Effector memory CD8-positive, alpha-beta T cell (primary cell): ENCODE data around the gene F8.

Experiments
- ATAC-seq: fragments of 150-1000 bp; cut with Tn5 transposase; replicated peaks from 2 replicates; pipeline ENCODE4 v1.10.0; 2021; ENCODE audit warnings: mild to moderate bottlenecking, moderate library complexity
- DNase-seq, 3 experiments: peaks; one replicate each; pipeline ENCODE4 v3.0.0; 2021
- H3K27ac Mint-ChIP-seq, 2 donors: one replicate each; pipeline ENCODE4 v1.8.0; 2022; ENCODE audit warnings: mild to moderate bottlenecking in 2 of 2, mixed read lengths in 2 of 2, moderate library complexity in 2 of 2
- H3K27me3 Mint-ChIP-seq, 2 donors: one replicate each; pipeline ENCODE4 v1.8.0; 2022; ENCODE audit warnings: mixed read lengths in 2 of 2
- H3K36me3 Mint-ChIP-seq: one replicate; pipeline ENCODE4 v1.8.0; 2022; ENCODE audit warnings: mild to moderate bottlenecking, moderate library complexity, mixed read lengths; ENCODE audit not compliant: insufficient read depth
- H3K4me1 Mint-ChIP-seq, 2 donors: one replicate each; pipeline ENCODE4 v1.8.0; 2022; ENCODE audit warnings: low read depth in 2 of 2, mixed read lengths in 2 of 2
- H3K4me3 Mint-ChIP-seq, 2 donors: one replicate each; pipeline ENCODE4 v1.8.0; 2022; ENCODE audit warnings: mild to moderate bottlenecking in 2 of 2, mixed read lengths in 2 of 2, moderate library complexity in 2 of 2
- H3K9me3 Mint-ChIP-seq, 2 donors: one replicate each; pipeline ENCODE4 v1.8.0; 2022; ENCODE audit warnings: mixed read lengths in 2 of 2
- total RNA-seq, 9 experiments: gene quantifications; one replicate each; lab custom pipeline; 2026; lab: John Stamatoyannopoulos, UW

F8 gene
- total RNA-seq = 6.0 to 11.4 (median 8.6) reads per million in 9 experiments

- no peak for ATAC-seq
Measured at GRCh38 chrX:155022585-155022984, at the start of gene F8. F8 (minus strand) TSS chrX:155022723; CDS start chrX:155022552, 171 bp downstream.

GRCh38 chrX:155071694-155072280, 49.3 kb upstream of the F8 start:
- Mint-ChIP-seq H3K27ac (peak overlapping the region; percentile 94 to 95), H3K4me3 (peak overlapping the region; percentile 84), H3K9me3 (no peaks in the 10 kb centered on the region), H3K4me1 (peaks cover 30 to 36% of the 10 kb centered on the region in 2 donors), H3K27me3 (no peaks in the 10 kb centered on the region), H3K36me3 (peaks cover 34% of the 10 kb centered on the region)
- ATAC-seq = no peak
- DNase-seq = no peak

More at GRCh38 chrX:155022585-155022984, at the start of gene F8:
- no peaks in the 10 kb centered on the region for H3K27me3 Mint-ChIP-seq
- no peak within 1 kb of the TSS for H3K4me3 Mint-ChIP-seq
- H3K9me3 Mint-ChIP-seq = no peaks in the 10 kb centered on the region
- H3K27ac Mint-ChIP-seq = no peak within 1 kb of the TSS
- H3K4me1 Mint-ChIP-seq = no peaks in the 10 kb centered on the region
- no peak for DNase-seq
- H3K36me3 Mint-ChIP-seq = peaks cover 16% of the 10 kb centered on the region

DNA sequence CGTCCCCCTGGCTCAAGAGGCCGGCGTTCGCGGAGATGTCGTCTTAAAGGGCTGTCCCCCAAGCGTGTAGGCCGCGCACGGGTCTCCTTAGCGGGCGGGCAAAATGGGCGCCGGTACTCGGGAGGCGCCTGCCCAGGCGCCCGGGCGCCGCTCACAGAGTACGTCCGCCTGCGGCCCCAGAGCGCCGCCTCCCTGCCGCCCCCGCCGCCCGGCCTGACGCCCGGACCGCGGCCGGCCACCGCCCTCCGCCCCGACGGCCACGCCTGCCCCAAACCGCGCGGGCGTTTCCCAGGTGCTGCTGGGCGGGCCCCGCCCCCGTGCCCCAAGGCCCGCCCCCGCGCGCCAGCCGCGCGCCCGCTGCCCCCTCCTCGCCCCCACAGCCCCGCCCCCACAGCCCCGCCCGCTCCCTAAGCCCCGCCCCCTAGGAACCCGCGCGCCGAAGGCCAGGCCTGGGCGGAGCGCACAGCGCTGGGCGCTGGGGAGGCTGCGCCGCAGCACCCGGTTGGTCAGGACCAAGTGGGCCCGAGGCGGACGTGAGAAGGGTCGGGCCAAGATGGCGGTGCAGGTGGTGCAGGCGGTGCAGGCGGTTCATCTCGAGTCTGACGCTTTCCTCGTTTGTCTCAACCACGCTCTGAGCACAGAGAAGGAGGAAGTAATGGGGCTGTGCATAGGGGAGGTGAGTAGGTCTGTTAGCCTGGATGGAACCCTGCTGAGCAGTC, 48.6 kb upstream of the F8 start, which contains the start of the genes BRCC3, CMC4 and MTCP1:
TSS of gene BRCC3 (plus strand) at position 534 of the 719 bp plus-strand sequence. CDS start at position 554, 20 bp downstream.
TSS of gene CMC4 (minus strand) at position 162 of the 719 bp plus-strand sequence. CDS start 7,113 bp downstream, outside the sequence.
TSS of gene MTCP1 (minus strand) at position 162 of the 719 bp plus-strand sequence. CDS start 5,126 bp downstream, outside the sequence.
- Mint-ChIP-seq H3K4me3 (peak within 1 kb of the TSS; percentile 84), H3K4me1 (peaks cover 30 to 36% of the 10 kb centered on the region in 2 donors), H3K27ac (peak within 1 kb of the TSS; percentile 94 to 95), H3K27me3 (no peaks in the 10 kb centered on the region), H3K9me3 (no peaks in the 10 kb centered on the region), H3K36me3 (peaks cover 27% of the 10 kb centered on the region)
- ATAC-seq = peak; percentile 79
- peak; percentile 53 to 66 (median 61) for DNase-seq

DNA sequence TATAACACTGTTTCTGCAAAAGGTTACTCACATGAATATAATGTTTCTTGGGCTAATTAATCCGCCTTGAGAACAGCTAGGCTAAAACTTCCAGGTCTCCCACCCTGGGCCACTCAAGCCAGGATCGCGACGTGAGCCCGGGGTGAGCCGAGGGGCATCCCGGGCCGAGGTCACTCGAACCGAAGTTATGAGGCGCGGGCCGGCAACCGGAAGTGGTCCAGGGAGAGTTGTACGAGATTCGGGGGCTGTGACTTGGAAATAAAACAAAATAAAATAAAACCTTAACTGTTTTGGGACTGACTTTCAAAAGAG, 48.1 kb upstream of the F8 start:
- ATAC-seq = peak; percentile 3
- no peaks in the 10 kb centered on the region for H3K9me3 Mint-ChIP-seq

DNA sequence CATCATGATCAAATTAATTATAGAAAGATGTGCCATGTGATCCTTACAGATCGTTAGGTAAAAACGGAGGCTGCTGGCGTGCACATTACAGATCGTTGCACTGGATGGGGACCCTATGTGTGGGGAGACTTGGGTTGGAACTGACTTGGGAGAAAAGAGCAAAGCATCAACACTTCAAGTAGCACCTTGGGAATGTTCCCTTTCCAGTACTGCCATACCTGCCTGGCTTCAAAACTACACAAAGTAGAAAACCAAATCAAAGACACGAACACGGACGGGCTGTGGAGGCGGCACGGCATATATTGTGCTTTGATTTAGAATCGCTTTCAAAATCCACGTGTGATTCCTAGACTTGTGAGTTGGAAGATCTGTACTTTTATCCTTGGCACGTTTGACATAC, 47.5 kb upstream of the F8 start:
- H3K27me3 Mint-ChIP-seq = no peaks in the 10 kb centered on the region
- peak overlapping the region; percentile 81 to 84 for H3K4me3 Mint-ChIP-seq

More for the DNA sequence above, 48.1 kb upstream of the F8 start:
- no peaks in the 10 kb centered on the region for H3K27me3 Mint-ChIP-seq
- H3K36me3 Mint-ChIP-seq = peaks cover 23% of the 10 kb centered on the region
- peak overlapping the region; percentile 81 to 84 for H3K4me3 Mint-ChIP-seq
- peak overlapping the region; percentile 94 to 95 for H3K27ac Mint-ChIP-seq
- H3K4me1 Mint-ChIP-seq = peaks cover 30 to 36% of the 10 kb centered on the region in 2 donors
- no peak for DNase-seq

GRCh38 chrX:155069414-155069813, 46.9 kb upstream of the F8 start:
- ATAC-seq (no peak), DNase-seq (no peak)
- no peaks in the 10 kb centered on the region for H3K27me3 Mint-ChIP-seq
- H3K4me1 Mint-ChIP-seq = peaks cover 25 to 29% of the 10 kb centered on the region in 2 donors
- peaks cover 17% of the 10 kb centered on the region for H3K36me3 Mint-ChIP-seq
- H3K4me3 Mint-ChIP-seq = peak overlapping the region; percentile 81 to 84
- no peak overlapping the region for H3K27ac Mint-ChIP-seq
- no peaks in the 10 kb centered on the region for H3K9me3 Mint-ChIP-seq

More for the DNA sequence above, 47.5 kb upstream of the F8 start:
- H3K4me1 Mint-ChIP-seq = peaks cover 26 to 30% of the 10 kb centered on the region in 2 donors
- peak overlapping the region; percentile 94 to 95 for H3K27ac Mint-ChIP-seq
- peaks cover 20% of the 10 kb centered on the region for H3K36me3 Mint-ChIP-seq
- DNase-seq (no peak), ATAC-seq (no peak)
- no peaks in the 10 kb centered on the region for H3K9me3 Mint-ChIP-seq

- Mint-ChIP-seq H3K36me3 (peaks cover 9% of the 10 kb centered on the region), H3K27me3 (no peaks in the 10 kb centered on the region), H3K9me3 (no peaks in the 10 kb centered on the region), H3K4me3 (no peak overlapping the region), H3K4me1 (peaks cover 15 to 20% of the 10 kb centered on the region in 2 donors), H3K27ac (no peak overlapping the region)
- DNase-seq (no peak), ATAC-seq (no peak)
Measured at GRCh38 chrX:155068165-155068564, 45.6 kb upstream of the F8 start.

DNA sequence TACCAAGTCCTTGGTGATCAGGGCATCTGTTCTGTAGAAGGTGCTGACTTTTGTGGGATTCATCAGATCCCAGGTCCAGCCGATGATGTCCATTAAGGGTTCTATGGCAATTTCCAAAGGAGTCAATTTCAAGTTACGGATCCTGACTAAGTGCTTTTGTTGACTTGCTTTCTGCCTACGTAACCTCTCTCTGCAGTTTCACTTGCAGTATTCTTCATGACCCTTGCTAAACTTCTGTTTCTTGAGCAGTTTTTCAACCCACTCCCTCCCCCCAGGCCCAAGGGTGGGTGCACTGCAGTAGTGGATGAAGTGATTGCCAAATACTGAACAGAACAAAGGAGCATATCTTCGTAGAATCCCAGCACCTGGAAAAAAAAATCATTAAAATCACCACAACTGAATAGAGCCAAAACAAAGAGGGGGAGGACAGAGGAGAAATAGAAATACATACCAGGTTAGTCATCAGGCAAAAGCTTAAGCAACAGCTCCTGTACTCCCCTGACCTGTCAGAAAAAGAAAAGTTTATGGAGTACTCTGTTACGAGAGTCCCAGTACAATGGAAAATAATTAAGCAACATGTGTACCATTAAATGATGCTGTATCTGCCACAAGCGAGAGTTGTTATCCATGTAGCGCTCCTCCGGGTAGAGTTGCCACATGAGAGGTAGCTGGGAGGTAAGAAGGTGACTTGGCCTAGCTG, 42.7 kb upstream of the F8 start:
- H3K27ac Mint-ChIP-seq = no peak overlapping the region
- ATAC-seq = no peak
- H3K36me3 Mint-ChIP-seq = peaks cover 3% of the 10 kb centered on the region
- DNase-seq = no peak
- peaks cover 8 to 9% of the 10 kb centered on the region in 2 donors for H3K4me1 Mint-ChIP-seq
- H3K27me3 Mint-ChIP-seq = no peaks in the 10 kb centered on the region
- no peak overlapping the region for H3K4me3 Mint-ChIP-seq
- H3K9me3 Mint-ChIP-seq = no peaks in the 10 kb centered on the region

DNA sequence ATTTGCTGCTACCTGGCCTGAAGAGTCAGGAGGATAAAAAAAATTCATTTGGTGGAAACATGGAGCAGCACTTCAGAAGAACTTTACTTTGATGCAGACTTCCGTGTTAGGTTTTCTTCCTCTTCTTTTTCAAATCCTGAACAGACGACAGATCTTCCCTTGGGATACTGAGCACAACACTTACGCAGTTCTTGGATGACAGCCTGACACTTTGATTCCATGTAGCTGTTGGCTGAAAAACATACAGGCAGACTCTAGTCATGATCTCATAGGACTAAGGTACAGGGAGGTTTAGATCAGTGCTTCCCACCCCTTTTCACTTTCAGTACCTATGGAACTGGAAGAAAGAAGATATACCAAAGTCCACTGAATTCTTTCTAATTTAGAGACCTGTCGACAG, 39.2 kb upstream of the F8 start:
- no peak overlapping the region for H3K27ac Mint-ChIP-seq

DNA sequence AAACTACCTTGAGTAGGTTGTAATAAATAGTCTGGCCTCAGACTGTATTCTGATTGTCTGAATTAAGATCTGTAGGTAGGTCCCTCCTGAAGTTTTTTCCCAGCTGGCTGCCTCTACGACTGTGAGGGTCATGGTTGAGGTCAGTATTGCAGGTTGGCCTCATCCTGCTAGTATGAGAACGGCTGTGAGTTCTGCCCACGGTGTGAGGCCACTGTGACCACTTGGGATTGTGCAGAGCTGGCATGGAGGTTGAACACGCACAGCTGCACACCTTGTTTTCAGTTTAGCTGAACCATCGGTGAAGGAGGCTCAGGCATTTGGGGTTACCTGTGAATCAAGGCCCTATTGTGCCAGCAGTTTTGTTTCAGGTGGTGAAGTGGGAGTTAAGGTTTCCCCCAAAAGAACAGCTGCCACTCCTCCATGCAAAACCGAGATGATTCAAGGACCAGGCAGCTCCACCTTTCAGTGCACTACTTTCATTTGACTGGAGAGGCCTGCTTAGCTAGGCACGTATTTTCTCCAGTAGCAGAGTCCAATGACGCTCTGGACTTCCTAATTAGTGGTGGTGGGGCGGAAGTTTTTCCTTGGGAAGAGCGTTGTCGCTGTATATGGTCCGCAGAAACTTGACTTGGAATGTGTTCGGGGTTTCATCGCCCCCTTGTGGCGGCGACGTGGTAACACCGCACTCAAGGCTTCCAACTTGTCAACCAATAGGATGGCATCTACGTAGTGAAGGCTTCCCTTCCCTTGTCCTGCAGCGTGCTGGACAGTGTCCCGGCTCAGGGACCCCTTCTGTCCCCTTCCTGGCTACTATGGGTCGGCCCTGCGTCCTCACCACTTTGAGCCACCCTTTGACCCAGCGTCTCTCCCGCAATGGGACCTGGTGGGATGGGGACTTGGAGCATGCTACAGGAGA, 34.6 kb upstream of the F8 start:
- Mint-ChIP-seq H3K4me1 (peaks cover 3 to 5% of the 10 kb centered on the region in 2 donors), H3K4me3 (peak overlapping the region; percentile 54 to 59), H3K27me3 (no peaks in the 10 kb centered on the region), H3K36me3 (peaks cover 14% of the 10 kb centered on the region), H3K27ac (peak overlapping the region; percentile 16 to 46), H3K9me3 (no peaks in the 10 kb centered on the region)
- ATAC-seq (peak; percentile 81), DNase-seq (peak; percentile 11 to 43 (median 38))

More for the DNA sequence above, 39.2 kb upstream of the F8 start:
- DNase-seq = no peak
- Mint-ChIP-seq H3K4me1 (peaks cover 0 to 2% of the 10 kb centered on the region in 2 donors), H3K9me3 (no peaks in the 10 kb centered on the region), H3K36me3 (peaks cover 6% of the 10 kb centered on the region), H3K4me3 (no peak overlapping the region), H3K27me3 (no peaks in the 10 kb centered on the region)
- no peak for ATAC-seq

DNA sequence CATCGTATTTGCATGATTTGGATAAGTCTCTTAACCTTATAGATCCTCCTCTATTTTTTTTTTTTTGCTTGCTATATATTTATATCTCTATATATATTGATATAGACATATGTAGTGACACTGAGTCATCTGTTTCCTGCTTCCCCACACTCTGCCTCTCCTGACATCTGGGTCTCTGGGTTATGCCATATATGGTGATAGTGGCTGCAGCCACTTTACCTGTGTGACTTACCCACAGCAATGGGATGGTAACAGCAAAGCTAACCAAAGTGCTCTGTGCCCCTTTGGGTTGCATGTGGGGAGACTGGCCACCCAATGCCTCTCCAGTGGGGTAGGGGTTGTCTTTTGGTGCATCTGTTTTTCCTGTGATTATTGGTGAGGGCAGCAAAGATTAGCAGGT, 33.9 kb upstream of the F8 start:
- no peaks in the 10 kb centered on the region for H3K27me3 Mint-ChIP-seq
- H3K36me3 Mint-ChIP-seq = peaks cover 13% of the 10 kb centered on the region
- peak overlapping the region in 1 of 2 donors; percentile 59 for H3K4me3 Mint-ChIP-seq
- peak overlapping the region in 1 of 2 donors; percentile 16 for H3K27ac Mint-ChIP-seq
- peaks cover 3 to 5% of the 10 kb centered on the region in 2 donors for H3K4me1 Mint-ChIP-seq
- ATAC-seq (peak; percentile 71), DNase-seq (no peak)
- no peaks in the 10 kb centered on the region for H3K9me3 Mint-ChIP-seq

GRCh38 chrX:155055494-155055893, 33.0 kb upstream of the F8 start:
- no peak overlapping the region for H3K4me3 Mint-ChIP-seq
- no peaks in the 10 kb centered on the region for H3K9me3 Mint-ChIP-seq
- DNase-seq (no peak), ATAC-seq (no peak)
- no peak overlapping the region for H3K27ac Mint-ChIP-seq
- peaks cover 13% of the 10 kb centered on the region for H3K36me3 Mint-ChIP-seq
- H3K27me3 Mint-ChIP-seq = no peaks in the 10 kb centered on the region
- peaks cover 3 to 5% of the 10 kb centered on the region in 2 donors for H3K4me1 Mint-ChIP-seq
